Endothelial cell of umbilical vein (primary cell): ENCODE measurements around the gene ZFX. TPM values are rescaled to one million over a fixed set of nuclear protein-coding genes. Genes with fewer than 3 reads are reported as not detected.

Experiments used
- BruUV-seq: library from RNA; stranded (reverse); fragments of 400-500 nt; replicated peaks from 2 replicates; lab custom pipeline; 2021; lab: Mats Ljungman, UMichigan
- CTCF ChIA-PET: fragments of 300-600, 350-600 bp; sonication (Branson Sonifier 250); formaldehyde crosslinking; loops from one replicate; lab custom pipeline; 2021; ENCODE audit warnings: antibody characterized with exemption, inconsistent platforms; lab: Charles Lee
- POLR2A ChIA-PET: fragments of 300-600, 350-600 bp; sonication (Branson Sonifier 250); formaldehyde crosslinking; loops from one replicate; lab custom pipeline; 2021; ENCODE audit warnings: antibody characterized with exemption, inconsistent platforms; lab: Charles Lee
- DNase-seq: peaks from one replicate; pipeline ENCODE4 v3.0.0-alpha.2; 2011; ENCODE audit warnings: low read depth, low spot score
- FAIRE-seq: peaks from 2 replicates; lab custom pipeline; 2011; peaks lifted over from hg19 to GRCh38; lab: Jason Lieb, UNC
- H2AFZ ChIP-seq: 2 replicates; pipeline ENCODE4 v1.6.0; 2012; ENCODE audit warnings: low read depth, low read length, control low read depth, inconsistent platforms
- H3K27ac ChIP-seq: 2 replicates; pipeline ENCODE4 v1.5.1; 2011; ENCODE audit warnings: low read depth, mild to moderate bottlenecking, control low read depth, low read length, moderate library complexity; ENCODE audit not compliant: insufficient read depth
- H3K27me3 ChIP-seq, 2 experiments: 2 replicates each; pipeline versions ENCODE4 v1.6.0 to v1.6.1; 2011; ENCODE audit warnings: low read length in 2 of 2, mixed read lengths in 1 of 2; ENCODE audit not compliant: control insufficient read depth in 2 of 2, insufficient read depth in 2 of 2
- H3K36me3 ChIP-seq, 2 experiments: 2 replicates in 1 of 2; 3 replicates in 1 of 2; pipeline ENCODE4 v1.5.1; 2011; ENCODE audit warnings: low read length in 2 of 2, mild to moderate bottlenecking in 1 of 2, moderate library complexity in 1 of 2; ENCODE audit not compliant: control insufficient read depth in 2 of 2, insufficient read depth in 2 of 2; ENCODE audit errors: extremely low read depth in 1 of 2
- H3K4me1 ChIP-seq: 3 replicates; pipeline ENCODE4 v1.5.1; 2011; ENCODE audit warnings: mild to moderate bottlenecking, low read length; ENCODE audit not compliant: control insufficient read depth, insufficient read depth; ENCODE audit errors: extremely low read depth
- H3K4me2 ChIP-seq: 2 replicates; pipeline ENCODE4 v1.6.1; 2011; ENCODE audit warnings: low read length, control low read depth, mixed read lengths; ENCODE audit not compliant: insufficient read depth
- H3K4me3 ChIP-seq, 3 experiments: fragments of 200-600 bp in 1 of 3; sonication (generic), shearing (Covaris generic) in 1 of 3; replicated peaks in 1 of 3; 2 replicates each; pipeline ENCODE4 v1.5.1; 2011 to 2016; ENCODE audit warnings: control low read depth in 3 of 3, low read length in 3 of 3, mild to moderate bottlenecking in 2 of 3, inconsistent platforms in 1 of 3, low read depth in 1 of 3, moderate library complexity in 1 of 3; ENCODE audit not compliant: insufficient read depth in 1 of 3
- H3K79me2 ChIP-seq: 2 replicates; pipeline ENCODE4 v1.6.0; 2012; ENCODE audit warnings: low read length, inconsistent platforms; ENCODE audit not compliant: control insufficient read depth, insufficient read depth
- H3K9ac ChIP-seq: replicated peaks from 2 replicates; pipeline ENCODE3; 2011; ENCODE audit warnings: low read length, control low read depth; ENCODE audit not compliant: insufficient read depth; ENCODE audit errors: extremely low read depth
- H3K9me1 ChIP-seq: replicated peaks from 3 replicates; pipeline ENCODE4 v1.6.0; 2011; ENCODE audit warnings: mild to moderate bottlenecking, low read length; ENCODE audit not compliant: control insufficient read depth, insufficient read depth; ENCODE audit errors: extremely low read depth
- H3K9me3 ChIP-seq: replicated peaks from 2 replicates; pipeline ENCODE4 v1.5.1; 2012; ENCODE audit warnings: low read length, inconsistent platforms; ENCODE audit not compliant: control insufficient read depth, insufficient read depth
- H4K20me1 ChIP-seq: replicated peaks from 2 replicates; pipeline ENCODE3; 2011; ENCODE audit warnings: mild to moderate bottlenecking, low read length; ENCODE audit not compliant: control insufficient read depth, insufficient read depth; ENCODE audit errors: extremely low read depth
- CTCF ChIP-seq, 2 donors: IDR thresholded peaks; 1 replicate in 1 of 2; 2 replicates in 1 of 2; pipeline ENCODE4 v1.5.1; 2011; ENCODE audit warnings: low read length in 2 of 2, mild to moderate bottlenecking in 2 of 2, moderate library complexity in 2 of 2, control low read depth in 1 of 2, inconsistent platforms in 1 of 2, low read depth in 1 of 2; ENCODE audit not compliant: insufficient read depth in 1 of 2; ENCODE audit errors: extremely low read depth in 1 of 2
- EZH2 ChIP-seq: IDR thresholded peaks from 2 replicates; pipeline ENCODE4 v1.6.1; 2012; ENCODE audit warnings: borderline replicate concordance, low read depth, mild to moderate bottlenecking, moderate library complexity, low read length, inconsistent platforms; ENCODE audit not compliant: severe bottlenecking
- FOS ChIP-seq: IDR thresholded peaks from 2 replicates; pipeline ENCODE4 v1.6.1; 2011; ENCODE audit warnings: mild to moderate bottlenecking, low read length, moderate library complexity, borderline replicate concordance; ENCODE audit not compliant: insufficient read depth
- GATA2 ChIP-seq: IDR thresholded peaks from 2 replicates; pipeline ENCODE4 v1.7.0; 2011; ENCODE audit warnings: low read depth, mild to moderate bottlenecking, moderate library complexity, mixed read lengths, low read length; ENCODE audit not compliant: insufficient read length, insufficient read depth
- JUN ChIP-seq: IDR thresholded peaks from 2 replicates; pipeline ENCODE4 v1.6.1; 2011; ENCODE audit warnings: borderline replicate concordance, low read depth; ENCODE audit not compliant: insufficient read length, insufficient read depth
- MYC ChIP-seq: IDR thresholded peaks from one replicate; pipeline ENCODE4 v1.6.1; 2011; ENCODE audit warnings: mild to moderate bottlenecking, low read depth, low read length
- POLR2A ChIP-seq: IDR thresholded peaks from 2 replicates; pipeline ENCODE4 v1.6.1; 2012; ENCODE audit warnings: low read depth, mild to moderate bottlenecking, control low read depth, low read length
- POLR2AphosphoS5 ChIP-seq: IDR thresholded peaks from 2 replicates; pipeline ENCODE4 v1.6.1; 2012; ENCODE audit warnings: low read depth, mild to moderate bottlenecking, control low read depth, low read length, moderate library complexity; ENCODE audit not compliant: insufficient read depth
- dilution Hi-C: fragments of 300-500 bp; cut with MboI; formaldehyde crosslinking; loops from one replicate; pipeline ENCODE4 v1.15.0; 2019; ENCODE audit warnings: low sequenced_read_pairs; ENCODE audit not compliant: extremely low pct_ligation_motif_present
- intact Hi-C: fragments of 100-400 bp; cut with micrococcal nuclease; formaldehyde crosslinking; loops from one replicate; pipeline ENCODE4 v1.10.0; 2022
- polyA plus RNA-seq, 4 experiments: library from polyadenylated mRNA; depleted of rRNA in 3 of 4; stranded (reverse) in 3 of 4; unstranded in 1 of 4; fragments of >200 nt; gene quantifications; 2 replicates each; pipeline versions ENCODE4 v1.2.1 to v1.2.3, GENCODE V29; 2011 to 2012; ENCODE audit warnings: missing spikeins in 1 of 4
- total RNA-seq: library from RNA; stranded (reverse); gene quantifications from 2 replicates; pipeline ENCODE4 v1.2.3, GENCODE V29; 2021
- TF ChIP-seq, protein P1 (sequence below): IDR thresholded peaks from 2 replicates; pipeline ENCODE4 v1.6.1; 2011; ENCODE audit not compliant: insufficient read depth, insufficient read length

Gene ZFX
- total and polyA plus RNA-seq, 2 donors (not counting 3 experiments of a cell fraction or from before 2014, with no cell fraction given) = 11.4 to 34.1 TPM

- CTCF ChIA-PET = interaction anchor here (1.0 kb wide), 1 partner anchor 32 kb away, joined by 3 read pairs; no protein-coding TSS in a partner anchor
- dilution Hi-C loops = no loop called here
Observed at GRCh38 chrX:24124244-24124799, 25.2 kb upstream of the ZFX start.

More at GRCh38 chrX:24124244-24124799, 25.2 kb upstream of the ZFX start:
- FAIRE-seq = no peak
- Histone ChIP-seq H3K27me3 (no peaks in the 10 kb centered on the region), H3K9me3 (no peaks in the 10 kb centered on the region), H3K4me2 (no peak overlapping the region), H3K4me1 (no peaks in the 10 kb centered on the region), H3K9ac (no peak overlapping the region), H3K36me3 (no peaks in the 10 kb centered on the region), H3K4me3 (no peak overlapping the region), H3K9me1 (no peaks in the 10 kb centered on the region), H3K79me2 (no peaks in the 10 kb centered on the region), H3K27ac (no peak overlapping the region), H4K20me1 (no peaks in the 10 kb centered on the region), H2AFZ (no peak overlapping the region)
- intact Hi-C loops = no loop called here
- DNase-seq = peak; percentile 27
- no peak for TF ChIP-seq GATA2
- no peak for TF ChIP-seq EZH2
- TF ChIP-seq, protein P1, sequence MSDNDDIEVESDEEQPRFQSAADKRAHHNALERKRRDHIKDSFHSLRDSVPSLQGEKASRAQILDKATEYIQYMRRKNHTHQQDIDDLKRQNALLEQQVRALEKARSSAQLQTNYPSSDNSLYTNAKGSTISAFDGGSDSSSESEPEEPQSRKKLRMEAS = no peak
- TF ChIP-seq POLR2AphosphoS5 = no peak
- TF ChIP-seq JUN = no peak
- no peak for TF ChIP-seq POLR2A
- TF ChIP-seq CTCF (IDR thresholded peaks at IDR 0.05; ENCODE audit: extremely low read depth in 1 of 2, insufficient read depth in 1 of 2, low read depth in 1 of 2, low read length in 2 of 2) = no peak
- no peak for TF ChIP-seq FOS
- no peak for TF ChIP-seq MYC
- POLR2A ChIA-PET = no interaction called here
- no TSS peak for BruUV-seq
